Stomach smooth muscle (tissue), 2 donors: ENCODE measurements around the gene ELOA.

Source experiments
- H3K27ac ChIP-seq: one replicate; pipeline ENCODE4 v1.7.0; 2013; ENCODE audit warnings: mild to moderate bottlenecking, low read length, inconsistent platforms
- H3K27me3 ChIP-seq, 2 donors: one replicate each; pipeline ENCODE4 v1.7.0; 2013; ENCODE audit warnings: low read length in 2 of 2; ENCODE audit not compliant: insufficient read depth in 2 of 2, control insufficient read depth in 1 of 2
- H3K36me3 ChIP-seq, 2 donors: one replicate each; pipeline ENCODE4 v1.7.0; 2013; ENCODE audit warnings: low read length in 2 of 2; ENCODE audit not compliant: control insufficient read depth in 2 of 2, insufficient read depth in 2 of 2
- H3K4me1 ChIP-seq: one replicate; pipeline ENCODE4 v1.7.0; 2013; ENCODE audit warnings: low read length; ENCODE audit not compliant: control insufficient read depth, insufficient read depth
- H3K4me3 ChIP-seq, 2 donors: one replicate each; pipeline ENCODE4 v1.7.0; 2013; ENCODE audit warnings: low read length in 2 of 2
- H3K9ac ChIP-seq, 2 donors: one replicate each; pipeline ENCODE4 v1.7.0; 2013; ENCODE audit warnings: low read length in 2 of 2, mild to moderate bottlenecking in 1 of 2
- H3K9me3 ChIP-seq, 2 donors: one replicate each; pipeline ENCODE4 v1.7.0; 2013; ENCODE audit warnings: low read length in 2 of 2; ENCODE audit not compliant: control insufficient read depth in 2 of 2
- donor health status: healthy.
- donor health status: Pancreatic carcinoma.

The ELOA gene

DNA sequence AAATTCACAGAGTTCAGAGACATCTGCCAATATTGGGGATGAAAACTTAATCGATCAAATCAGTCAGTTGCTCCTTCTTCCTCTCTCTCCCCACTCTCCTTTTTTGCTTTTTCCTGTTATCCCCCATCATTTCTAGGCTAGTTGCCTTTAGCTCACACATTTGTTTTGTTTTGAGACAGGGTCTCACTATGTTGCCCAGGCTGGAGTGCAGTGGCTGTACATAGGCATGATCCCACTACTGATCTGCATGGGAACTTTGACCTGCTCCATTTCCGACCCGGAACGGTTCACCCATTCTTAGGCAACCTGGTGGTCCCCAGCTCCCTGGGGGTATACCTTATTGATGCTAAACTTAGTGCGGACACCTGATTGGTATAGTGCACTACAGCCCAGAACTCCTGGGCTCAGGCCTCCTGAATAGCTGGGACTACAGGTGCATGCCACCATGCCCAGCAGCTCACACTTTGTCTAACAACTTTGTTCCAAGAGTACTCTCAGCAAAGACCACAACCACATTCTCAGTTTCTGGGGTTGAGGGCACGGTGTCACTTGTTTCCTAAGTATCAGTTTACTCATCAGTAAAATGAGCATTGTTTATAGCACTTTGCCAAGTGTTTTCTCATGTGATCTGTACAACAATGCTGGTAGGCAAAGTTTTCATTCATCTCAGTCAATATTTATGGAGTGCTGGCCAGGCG lies 6.7 kb upstream of the ELOA start:
- Histone ChIP-seq H3K4me1 (no peaks in the 10 kb centered on the region), H3K36me3 (no peaks in the 10 kb centered on the region), H3K9ac (no peak overlapping the region), H3K27me3 (no peaks in the 10 kb centered on the region), H3K9me3 (no peaks in the 10 kb centered on the region), H3K4me3 (no peak overlapping the region), H3K27ac (no peak overlapping the region)

- no peaks in the 10 kb centered on the region for H3K27me3 ChIP-seq
- H3K9ac ChIP-seq: no peak overlapping the region
- H3K36me3 ChIP-seq: no peaks in the 10 kb centered on the region
- H3K4me1 ChIP-seq: peaks cover 12% of the 10 kb centered on the region
- no peak overlapping the region for H3K4me3 ChIP-seq
- no peaks in the 10 kb centered on the region for H3K9me3 ChIP-seq
- H3K27ac ChIP-seq: no peak overlapping the region
These were observed 1.7 kb upstream of the ELOA start for GRCh38 chr1:23741609-23742008.

- Histone ChIP-seq H3K9ac (peak overlapping the region; percentile 81 to 84), H3K27me3 (no peaks in the 10 kb centered on the region), H3K4me1 (peaks cover 12% of the 10 kb centered on the region), H3K9me3 (no peaks in the 10 kb centered on the region), H3K36me3 (no peaks in the 10 kb centered on the region), H3K27ac (peak overlapping the region; percentile 85), H3K4me3 (peak overlapping the region; percentile 59 to 88)
These were observed 493 bp upstream of the ELOA start for GRCh38 chr1:23742670-23743286.

- peaks cover 12% of the 10 kb centered on the region for H3K4me1 ChIP-seq
- no peak overlapping the region for H3K27ac ChIP-seq
- peaks cover 0 to 6% of the 10 kb centered on the region in 2 donors for H3K36me3 ChIP-seq
- no peaks in the 10 kb centered on the region for H3K27me3 ChIP-seq
- H3K9me3 ChIP-seq: no peaks in the 10 kb centered on the region
- H3K4me3 ChIP-seq: no peak overlapping the region
- H3K9ac ChIP-seq: no peak overlapping the region
These were observed 2.2 kb downstream of the ELOA start for GRCh38 chr1:23745515-23745914.

DNA sequence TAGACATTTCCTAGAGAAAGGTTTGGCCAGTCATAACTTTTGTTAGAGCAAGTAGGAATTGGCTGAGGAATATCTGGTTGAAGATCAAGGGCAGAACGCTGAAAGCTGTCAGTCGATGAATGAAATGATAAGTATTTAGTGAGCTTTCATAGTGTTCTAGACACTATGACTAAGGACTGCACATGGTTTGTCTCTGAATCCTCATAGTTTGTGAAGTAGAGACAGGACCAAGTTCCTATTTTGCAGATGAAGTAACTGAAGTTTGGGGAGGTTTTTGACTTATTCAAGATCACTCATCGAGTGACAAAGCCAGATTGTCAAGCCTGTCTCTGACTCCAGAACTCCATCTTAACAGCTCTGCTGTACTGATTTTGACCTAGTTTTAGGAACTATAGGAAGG lies 4.7 kb downstream of the ELOA start:
- no peak overlapping the region for H3K4me3 ChIP-seq
- no peaks in the 10 kb centered on the region for H3K27me3 ChIP-seq
- no peaks in the 10 kb centered on the region for H3K9me3 ChIP-seq
- H3K9ac ChIP-seq: no peak overlapping the region
- peaks cover 23 to 30% of the 10 kb centered on the region in 2 donors for H3K36me3 ChIP-seq
- H3K4me1 ChIP-seq: peaks cover 7% of the 10 kb centered on the region
- no peak overlapping the region for H3K27ac ChIP-seq

DNA sequence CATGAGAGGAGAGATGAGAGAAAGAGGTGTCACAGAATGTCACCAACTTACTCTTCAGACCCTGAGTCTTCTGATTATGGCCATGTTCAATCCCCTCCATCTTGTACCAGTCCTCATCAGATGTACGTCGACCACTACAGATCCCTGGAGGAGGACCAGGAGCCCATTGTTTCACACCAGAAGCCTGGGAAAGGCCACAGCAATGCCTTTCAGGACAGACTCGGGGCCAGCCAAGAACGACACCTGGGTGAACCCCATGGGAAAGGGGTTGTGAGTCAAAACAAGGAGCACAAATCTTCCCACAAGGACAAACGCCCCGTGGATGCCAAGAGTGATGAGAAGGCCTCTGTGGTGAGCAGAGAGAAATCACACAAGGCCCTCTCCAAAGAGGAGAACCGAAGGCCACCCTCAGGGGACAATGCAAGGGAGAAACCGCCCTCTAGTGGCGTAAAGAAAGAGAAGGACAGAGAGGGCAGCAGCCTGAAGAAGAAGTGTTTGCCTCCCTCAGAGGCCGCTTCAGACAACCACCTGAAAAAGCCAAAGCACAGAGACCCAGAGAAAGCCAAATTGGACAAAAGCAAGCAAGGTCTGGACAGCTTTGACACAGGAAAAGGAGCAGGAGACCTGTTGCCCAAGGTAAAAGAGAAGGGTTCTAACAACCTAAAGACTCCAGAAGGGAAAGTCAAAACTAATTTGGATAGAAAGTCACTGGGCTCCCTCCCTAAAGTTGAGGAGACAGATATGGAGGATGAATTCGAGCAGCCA lies 8.0 kb downstream of the ELOA start:
- H3K9ac ChIP-seq: no peak overlapping the region
- peaks cover 53% of the 10 kb centered on the region in 2 donors for H3K36me3 ChIP-seq
- H3K27ac ChIP-seq: no peak overlapping the region
- H3K4me1 ChIP-seq: no peaks in the 10 kb centered on the region
- H3K27me3 ChIP-seq: no peaks in the 10 kb centered on the region
- no peaks in the 10 kb centered on the region for H3K9me3 ChIP-seq
- no peak overlapping the region for H3K4me3 ChIP-seq

- Histone ChIP-seq H3K9me3 (no peaks in the 10 kb centered on the region), H3K36me3 (peaks cover 58% of the 10 kb centered on the region in 2 donors), H3K27me3 (no peaks in the 10 kb centered on the region), H3K27ac (no peak overlapping the region), H3K4me1 (no peaks in the 10 kb centered on the region), H3K9ac (no peak overlapping the region), H3K4me3 (no peak overlapping the region)
These were observed 8.5 kb downstream of the ELOA start for GRCh38 chr1:23751815-23752200.

GRCh38 chr1:23752909-23753308 lies 9.6 kb downstream of the ELOA start:
- no peak overlapping the region for H3K27ac ChIP-seq
- no peak overlapping the region for H3K9ac ChIP-seq
- H3K4me1 ChIP-seq: no peaks in the 10 kb centered on the region
- peaks cover 63 to 66% of the 10 kb centered on the region in 2 donors for H3K36me3 ChIP-seq
- H3K9me3 ChIP-seq: no peaks in the 10 kb centered on the region
- no peak overlapping the region for H3K4me3 ChIP-seq
- no peaks in the 10 kb centered on the region for H3K27me3 ChIP-seq

DNA sequence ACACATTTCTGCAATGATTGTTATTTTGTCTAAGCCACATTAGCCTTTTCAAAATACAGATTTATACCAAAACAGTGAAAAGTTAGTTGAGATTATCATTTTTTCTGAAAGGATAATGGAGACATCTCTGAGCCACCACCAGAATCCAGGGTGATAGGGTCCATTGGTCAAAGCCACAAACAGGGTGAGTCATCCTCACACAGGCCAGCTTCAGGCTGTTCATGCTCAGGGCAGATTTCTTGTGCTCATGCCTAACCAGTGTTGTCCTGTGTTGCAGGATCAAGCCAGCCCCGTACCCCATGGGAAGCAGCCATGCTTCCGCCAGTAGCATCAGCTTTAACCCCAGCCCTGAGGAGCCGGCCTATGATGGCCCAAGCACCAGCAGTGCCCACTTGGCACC lies 13.4 kb downstream of the ELOA start:
- Histone ChIP-seq H3K9ac (no peak overlapping the region), H3K9me3 (no peaks in the 10 kb centered on the region), H3K4me3 (no peak overlapping the region), H3K27me3 (no peaks in the 10 kb centered on the region), H3K27ac (no peak overlapping the region), H3K4me1 (peaks cover 2% of the 10 kb centered on the region), H3K36me3 (peaks cover 74% of the 10 kb centered on the region in 2 donors)

- Histone ChIP-seq H3K4me3 (no peak overlapping the region), H3K36me3 (peaks cover 63 to 66% of the 10 kb centered on the region in 2 donors), H3K27me3 (no peaks in the 10 kb centered on the region), H3K4me1 (peaks cover 2% of the 10 kb centered on the region), H3K9me3 (no peaks in the 10 kb centered on the region), H3K9ac (no peak overlapping the region), H3K27ac (no peak overlapping the region)
These were observed 14.5 kb downstream of the ELOA start for GRCh38 chr1:23757812-23758211.
